Right renal pelvis (tissue), 4 donors: ENCODE data around the gene GRK5. TPM values are rescaled to one million over a fixed set of nuclear protein-coding genes. Genes with fewer than 3 reads are reported as not detected.

Experiments used
- DNase-seq, 4 donors: peaks; one replicate each; pipeline ENCODE4 v3.0.0-alpha.2; 2013; ENCODE audit warnings: low read depth in 4 of 4, low spot score in 3 of 4, missing footprints in 1 of 4
- polyA plus RNA-seq, 4 donors: library from polyadenylated mRNA; unstranded; fragments of 120-200 nt; gene quantifications; one replicate each; pipeline ENCODE4 v1.2.1, GENCODE V29; 2013; ENCODE audit not compliant: insufficient read length in 4 of 4

GRK5 gene
- polyA plus RNA-seq, 4 donors: 16.9 to 20.1 (median 18.5) TPM

DNA sequence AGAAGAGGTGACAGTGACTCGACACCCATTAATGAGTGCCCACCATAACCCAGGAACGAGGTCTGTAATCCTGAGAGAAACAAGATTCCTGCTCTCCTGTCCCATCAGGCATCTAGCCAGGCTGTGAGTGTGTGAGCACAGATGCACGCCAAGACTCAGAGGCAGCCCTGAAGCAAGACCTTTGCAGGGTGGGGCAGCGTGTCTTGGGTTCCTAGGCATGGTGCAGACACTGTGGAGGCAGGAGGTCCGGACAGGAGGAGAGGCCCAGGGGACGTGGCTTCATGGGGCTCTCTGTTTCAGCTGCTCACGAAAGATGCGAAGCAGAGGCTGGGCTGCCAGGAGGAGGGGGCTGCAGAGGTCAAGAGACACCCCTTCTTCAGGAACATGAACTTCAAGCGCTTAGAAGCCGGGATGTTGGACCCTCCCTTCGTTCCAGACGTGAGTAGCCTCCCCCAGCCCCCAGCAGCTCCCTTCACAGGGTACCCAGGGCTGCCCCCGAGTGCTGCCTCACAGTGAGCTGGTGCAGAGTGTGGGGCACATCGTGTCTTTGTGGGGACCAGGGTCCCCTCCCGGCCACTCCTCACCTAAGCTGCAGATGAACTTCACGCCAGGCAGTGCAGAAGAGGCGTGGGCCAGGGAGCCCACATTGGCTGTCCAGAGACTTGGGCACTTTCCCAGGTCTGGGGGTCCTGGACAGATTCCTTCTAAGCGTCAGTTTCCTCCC lies 240.6 kb downstream of the GRK5 start:
- DNase-seq: no peak

DNA sequence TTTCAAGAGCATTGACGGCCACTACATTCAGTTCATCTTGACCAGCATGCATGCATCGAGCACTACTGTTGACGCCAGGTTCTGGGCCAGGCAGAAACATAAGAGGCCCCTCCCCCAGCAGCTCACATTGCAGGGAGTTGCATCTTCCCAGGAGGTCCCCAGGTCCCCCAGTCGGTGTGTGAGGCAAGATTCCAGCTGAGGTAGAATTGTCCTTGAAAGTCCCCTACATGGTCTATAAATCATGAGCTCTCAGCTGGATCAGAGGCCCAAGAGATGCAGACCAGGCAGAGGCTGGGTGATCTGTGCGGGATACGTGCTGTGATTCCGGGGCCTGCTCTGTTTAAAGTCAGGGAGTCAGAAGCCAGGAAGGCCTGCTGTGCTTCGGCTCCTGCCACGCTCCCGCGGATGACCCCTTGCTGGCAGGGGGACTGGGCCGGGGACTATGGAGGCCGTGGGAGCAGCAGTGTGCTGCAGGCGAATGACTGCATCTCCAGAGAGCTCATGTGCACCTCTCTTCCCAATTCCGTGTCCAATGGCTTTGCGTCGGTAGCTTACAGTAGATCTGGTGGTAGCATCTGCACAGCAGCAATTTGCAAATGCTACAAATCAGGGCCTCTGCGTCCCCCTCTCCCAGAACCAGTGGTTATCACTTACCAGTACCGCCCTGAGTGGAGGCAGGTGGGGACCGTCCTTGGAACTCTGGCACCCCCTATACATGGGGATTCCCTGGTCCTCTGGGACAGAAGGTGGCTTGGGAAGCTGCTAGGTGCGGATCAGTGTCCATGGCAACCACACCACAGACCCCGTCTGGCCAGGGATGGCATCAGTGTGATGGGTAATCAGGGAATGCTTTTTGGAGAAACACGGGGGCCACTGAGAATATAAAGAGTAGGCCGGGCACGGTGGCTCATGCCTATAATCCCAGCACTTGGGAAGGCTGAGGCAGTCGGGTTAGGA lies 241.5 kb downstream of the GRK5 start:
- DNase-seq: no peak

DNA sequence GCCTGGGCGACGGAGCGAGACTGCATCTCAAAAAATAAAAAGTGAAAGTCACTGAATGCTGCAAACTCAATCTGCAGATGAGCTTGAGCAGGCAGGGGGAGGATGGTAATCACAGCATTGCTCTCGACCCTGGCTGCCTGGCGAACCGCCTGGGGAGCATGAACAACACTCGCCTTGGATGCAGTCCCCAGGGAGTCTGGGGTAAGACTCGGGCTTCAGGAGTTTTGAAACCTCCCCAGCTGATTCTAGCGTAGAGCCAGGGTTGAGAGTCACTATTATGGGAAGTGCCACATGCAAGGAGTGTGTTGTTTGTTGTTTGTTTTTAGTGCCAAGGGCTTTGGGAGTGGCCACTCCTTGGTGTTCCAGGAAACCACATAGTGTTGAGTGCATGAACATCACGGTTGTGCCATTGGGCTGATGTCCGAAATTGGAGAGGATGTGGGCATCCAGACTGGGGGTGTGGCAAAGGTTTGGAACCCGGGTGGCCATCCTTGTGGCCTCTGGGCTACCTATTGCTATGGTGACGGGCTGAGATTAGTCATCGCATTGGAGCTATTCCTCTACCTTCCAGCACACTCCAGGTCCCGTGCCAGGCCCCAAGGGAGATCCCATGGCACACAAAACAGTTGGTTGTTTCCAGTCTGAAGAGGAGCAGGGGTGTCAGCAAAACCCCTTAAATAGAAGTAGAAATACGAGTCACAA lies 242.5 kb downstream of the GRK5 start:
- no peak for DNase-seq

DNA sequence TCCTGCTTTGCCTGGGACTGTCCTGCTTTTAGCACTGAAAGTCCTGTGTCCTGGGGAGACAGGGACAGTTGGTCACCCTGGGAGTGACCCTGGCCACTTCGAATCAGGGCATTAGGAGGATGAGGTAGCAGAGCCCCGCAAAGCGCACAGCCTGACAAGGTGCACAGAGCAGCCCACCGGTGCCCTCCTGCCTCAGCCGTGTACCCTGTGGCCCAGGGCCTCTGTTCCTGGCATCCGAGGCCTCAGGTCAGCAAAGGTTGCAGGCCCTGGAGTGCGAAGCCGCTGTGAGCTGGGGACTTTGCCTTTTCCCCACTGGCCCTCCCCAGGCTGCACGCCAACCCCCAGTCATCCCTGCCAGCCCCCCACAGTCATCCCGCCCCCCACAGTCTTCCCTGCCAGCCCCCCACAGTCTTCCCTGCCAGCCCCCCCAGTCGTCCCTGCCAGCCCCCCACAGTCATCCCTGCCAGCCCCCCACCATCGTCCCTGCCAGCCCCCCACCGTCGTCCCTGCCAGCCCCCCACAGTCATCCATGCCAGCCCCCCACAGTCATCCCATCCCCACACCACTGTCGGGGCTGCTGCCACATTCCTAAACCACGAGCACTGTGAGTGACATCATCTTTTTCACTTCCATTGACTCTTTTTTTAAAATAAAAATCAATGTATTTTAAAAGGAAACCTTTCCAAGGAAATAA lies 243.4 kb downstream of the GRK5 start:
- no peak for DNase-seq

DNA sequence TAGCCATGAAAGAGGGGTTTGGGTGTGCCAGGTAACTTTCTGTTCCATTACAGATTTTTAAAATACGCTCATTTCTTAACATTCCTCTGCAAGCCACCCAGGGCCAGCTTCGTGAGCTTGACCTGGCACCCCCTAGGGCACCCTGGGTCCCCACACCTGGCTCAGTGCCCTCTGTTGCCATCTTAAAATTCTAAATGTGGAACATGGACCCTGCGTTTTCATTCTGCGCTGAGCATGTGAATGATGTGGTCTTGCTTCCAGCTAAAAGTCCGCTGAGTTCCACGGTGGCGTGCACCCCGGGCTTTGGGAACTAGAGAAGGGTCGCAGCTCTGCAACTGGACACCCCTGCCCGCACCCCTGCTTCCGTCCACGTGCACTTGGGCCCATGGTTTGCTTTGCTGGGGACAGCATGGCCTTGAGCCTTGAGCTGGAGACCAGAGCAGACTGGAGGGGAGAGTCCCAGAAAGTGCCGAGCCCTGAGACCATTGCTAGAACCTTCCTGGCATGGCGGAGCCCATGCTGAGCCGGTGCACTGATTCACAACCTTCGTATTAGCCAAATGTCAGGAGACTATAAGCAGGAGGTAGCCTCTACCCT lies 244.0 kb downstream of the GRK5 start:
- no peak for DNase-seq

DNA sequence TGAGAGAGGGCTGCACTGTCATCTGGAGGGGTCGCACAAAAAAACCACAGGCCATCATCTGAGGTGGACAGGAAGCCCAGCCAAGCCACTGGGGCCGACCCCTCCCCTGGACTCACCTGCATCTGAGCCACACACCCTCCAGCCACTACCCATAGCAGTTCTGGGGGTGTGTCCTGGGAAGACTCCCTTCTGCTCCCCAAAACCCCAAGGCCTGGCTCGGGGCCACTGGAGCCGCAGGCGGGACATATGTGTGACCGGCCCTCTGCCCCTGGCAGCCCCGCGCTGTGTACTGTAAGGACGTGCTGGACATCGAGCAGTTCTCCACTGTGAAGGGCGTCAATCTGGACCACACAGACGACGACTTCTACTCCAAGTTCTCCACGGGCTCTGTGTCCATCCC lies 245.0 kb downstream of the GRK5 start:
- no peak for DNase-seq

DNA sequence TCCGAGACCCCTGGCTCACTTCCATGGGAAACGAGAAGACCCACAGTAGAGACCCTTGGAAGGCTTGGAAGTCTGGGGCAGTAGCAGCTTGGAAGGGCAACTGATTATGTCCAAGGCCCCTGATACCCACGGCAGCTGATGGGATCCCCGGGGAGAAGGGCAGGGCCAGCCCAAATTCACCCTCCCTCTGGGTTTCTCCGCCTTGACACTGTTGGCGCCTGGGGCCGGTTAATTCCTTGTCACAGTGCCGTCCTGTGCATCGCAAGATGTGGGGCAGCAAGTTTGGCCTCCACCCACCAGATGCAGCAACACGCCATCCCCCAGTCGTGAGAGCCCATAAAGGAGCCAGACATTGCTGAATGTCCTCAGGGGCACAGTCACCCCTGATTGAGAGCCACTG lies 245.9 kb downstream of the GRK5 start:
- DNase-seq: no peak

DNA sequence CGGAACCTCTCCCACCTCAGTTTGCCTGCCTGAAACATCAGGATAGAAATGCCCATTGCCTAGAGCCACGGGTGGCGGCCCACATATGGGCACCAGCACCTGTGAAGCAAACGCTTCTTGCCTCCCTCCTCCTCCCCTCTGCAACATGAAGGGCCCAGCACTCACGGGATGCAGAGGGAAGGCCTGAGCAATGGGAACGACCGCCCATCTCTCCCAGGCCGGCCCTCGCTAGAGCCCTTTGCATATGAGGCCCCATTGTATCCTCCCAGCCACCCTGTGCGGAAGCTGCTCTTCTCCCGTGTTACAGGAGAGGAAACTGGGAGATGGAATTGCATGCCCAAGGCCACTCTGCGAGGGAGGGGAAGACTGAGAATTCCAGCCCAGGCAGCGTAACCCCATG lies 246.9 kb downstream of the GRK5 start:
- no peak for DNase-seq

DNA sequence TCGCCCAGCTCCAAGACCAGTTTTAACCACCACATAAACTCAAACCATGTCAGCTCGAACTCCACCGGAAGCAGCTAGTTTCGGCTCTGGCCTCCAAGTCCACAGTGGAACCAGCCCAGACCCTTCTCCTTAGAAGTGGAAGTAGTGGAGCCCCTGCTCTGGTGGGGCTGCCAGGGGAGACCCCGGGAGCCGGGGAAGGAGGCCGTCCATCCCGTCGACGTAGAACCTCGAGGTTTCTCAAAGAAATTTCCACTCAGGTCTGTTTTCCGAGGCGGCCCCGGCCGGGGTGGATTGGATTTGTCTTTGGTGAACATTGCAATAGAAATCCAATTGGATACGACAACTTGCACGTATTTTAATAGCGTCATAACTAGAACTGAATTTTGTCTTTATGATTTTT lies 247.6 kb downstream of the GRK5 start:
- DNase-seq: no peak

DNA sequence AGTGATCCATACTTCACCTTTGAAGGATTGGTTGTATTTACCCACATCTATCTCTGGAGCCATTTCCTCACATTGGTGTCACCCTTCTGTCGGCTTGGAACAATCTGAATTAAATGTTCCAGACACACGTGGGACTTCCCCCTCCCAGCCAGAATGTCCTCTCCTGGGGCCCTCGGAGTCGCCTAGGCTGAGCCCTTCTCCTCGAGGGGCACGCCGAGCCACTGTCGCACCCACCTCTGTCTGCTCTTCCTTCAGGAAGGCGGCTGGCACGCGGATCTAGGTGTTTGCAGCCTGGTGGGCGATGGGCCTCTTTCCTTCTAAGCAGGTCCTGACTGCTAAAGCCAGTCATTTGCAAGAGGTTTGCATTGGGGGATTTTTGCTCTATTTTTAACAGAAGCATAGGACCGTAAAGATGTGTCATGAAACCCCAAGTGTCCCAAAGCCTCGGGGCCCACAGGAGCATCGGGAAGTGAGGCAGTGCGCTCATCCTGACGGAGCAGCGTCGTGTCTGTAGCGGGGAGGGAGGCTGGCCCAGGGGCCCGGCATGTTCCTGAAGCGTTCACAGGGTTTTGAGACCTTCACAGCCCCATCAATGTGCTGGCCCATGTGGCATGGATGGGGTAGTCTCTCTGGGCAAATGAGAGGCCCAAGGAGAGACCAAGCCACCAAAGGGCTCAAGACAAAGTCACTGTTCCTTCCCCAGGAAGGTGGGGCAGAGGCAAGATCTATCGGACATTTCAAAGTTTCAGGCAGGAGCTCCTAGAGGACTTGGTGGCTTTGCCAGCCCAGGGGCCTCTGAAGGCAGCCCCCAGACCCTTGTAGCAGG lies 248.5 kb downstream of the GRK5 start:
- no peak for DNase-seq

DNA sequence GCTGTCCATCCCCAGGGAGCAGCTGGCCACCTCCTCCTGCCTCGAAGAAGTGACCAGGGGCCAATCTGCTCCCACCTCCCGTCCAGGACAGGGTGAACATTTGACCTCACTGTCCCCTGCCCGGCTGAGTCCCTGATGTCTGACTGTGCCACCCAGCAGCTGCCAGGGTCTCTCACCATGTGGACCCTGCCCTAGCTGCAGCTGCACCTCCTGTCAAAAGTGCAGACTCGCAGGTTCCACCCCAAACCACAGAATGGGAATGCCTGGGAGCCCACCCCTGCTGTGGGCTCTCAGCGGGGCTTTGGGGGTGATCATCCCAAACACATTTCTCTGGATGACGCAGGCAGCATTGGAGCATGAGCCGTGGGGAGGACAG lies 249.1 kb downstream of the GRK5 start:
- DNase-seq: no peak

DNA sequence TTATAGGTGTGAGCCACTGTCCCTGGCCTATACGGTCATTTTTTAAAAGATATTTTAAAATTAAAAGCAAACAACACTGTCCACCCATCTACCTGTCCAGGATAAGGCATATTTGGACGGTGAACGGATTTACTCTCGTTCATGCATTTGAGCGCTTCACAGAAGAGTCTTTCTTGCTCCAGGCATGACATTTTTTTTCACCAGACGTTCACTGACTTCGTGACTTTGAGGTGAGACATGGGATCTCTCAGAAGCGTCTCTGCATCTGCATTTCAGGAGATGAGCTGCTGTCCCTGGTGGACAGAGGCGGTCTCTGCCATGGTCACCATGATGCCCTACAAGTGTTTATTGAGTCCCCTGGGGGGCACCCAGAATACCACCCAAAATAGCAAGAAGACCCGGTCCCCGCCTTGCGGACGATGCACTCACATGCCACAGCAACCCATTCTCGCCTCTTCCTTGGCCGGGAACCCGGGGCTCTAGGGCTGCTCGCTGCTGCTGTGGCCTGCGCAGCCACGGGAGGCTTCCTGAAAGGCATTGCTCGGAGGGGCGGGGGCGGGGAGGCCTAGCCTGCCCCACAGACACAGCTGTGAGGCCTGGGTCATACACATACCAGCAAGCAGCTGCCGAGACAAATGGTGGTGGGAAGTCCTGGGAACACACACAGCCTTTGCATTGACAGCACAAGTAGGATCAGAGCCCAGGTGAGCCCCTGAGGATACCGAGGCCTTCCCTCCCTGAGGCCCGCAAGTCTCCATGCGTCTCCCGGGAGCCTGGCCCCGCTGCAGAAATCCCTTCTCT lies 250.8 kb downstream of the GRK5 start:
- no peak for DNase-seq

DNA sequence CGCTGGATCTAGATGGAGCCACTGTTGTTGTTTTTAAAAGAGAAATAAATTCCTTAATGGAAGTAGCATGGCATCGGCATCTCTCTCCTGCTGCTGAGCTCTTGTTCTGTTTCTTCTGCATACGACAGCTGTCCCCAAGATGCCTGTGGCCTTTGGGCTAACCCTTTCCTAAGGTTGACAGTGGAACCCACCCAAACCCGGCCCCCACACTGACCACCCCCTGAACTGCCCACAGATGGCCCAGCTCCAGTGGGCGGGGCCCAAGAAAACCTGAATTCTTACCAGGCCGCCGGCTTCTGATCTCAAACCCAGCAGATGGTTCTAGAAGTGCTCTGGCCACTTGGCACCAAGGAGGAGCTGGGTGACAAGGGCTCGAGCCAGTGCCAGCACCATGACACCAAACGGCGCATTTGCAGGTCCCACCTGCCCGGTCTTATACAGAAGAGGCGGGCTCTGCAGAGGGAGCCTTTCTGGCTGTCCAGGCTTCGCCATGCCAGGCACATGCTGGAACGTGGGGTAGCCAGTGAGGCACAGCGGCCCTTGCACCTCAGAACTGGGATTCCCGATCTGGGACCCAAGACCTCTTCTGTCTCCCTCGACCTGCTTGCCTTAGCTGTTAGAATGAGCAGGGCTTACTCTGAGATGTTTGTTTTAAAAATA lies 252.4 kb downstream of the GRK5 start:
- DNase-seq: no peak

DNA sequence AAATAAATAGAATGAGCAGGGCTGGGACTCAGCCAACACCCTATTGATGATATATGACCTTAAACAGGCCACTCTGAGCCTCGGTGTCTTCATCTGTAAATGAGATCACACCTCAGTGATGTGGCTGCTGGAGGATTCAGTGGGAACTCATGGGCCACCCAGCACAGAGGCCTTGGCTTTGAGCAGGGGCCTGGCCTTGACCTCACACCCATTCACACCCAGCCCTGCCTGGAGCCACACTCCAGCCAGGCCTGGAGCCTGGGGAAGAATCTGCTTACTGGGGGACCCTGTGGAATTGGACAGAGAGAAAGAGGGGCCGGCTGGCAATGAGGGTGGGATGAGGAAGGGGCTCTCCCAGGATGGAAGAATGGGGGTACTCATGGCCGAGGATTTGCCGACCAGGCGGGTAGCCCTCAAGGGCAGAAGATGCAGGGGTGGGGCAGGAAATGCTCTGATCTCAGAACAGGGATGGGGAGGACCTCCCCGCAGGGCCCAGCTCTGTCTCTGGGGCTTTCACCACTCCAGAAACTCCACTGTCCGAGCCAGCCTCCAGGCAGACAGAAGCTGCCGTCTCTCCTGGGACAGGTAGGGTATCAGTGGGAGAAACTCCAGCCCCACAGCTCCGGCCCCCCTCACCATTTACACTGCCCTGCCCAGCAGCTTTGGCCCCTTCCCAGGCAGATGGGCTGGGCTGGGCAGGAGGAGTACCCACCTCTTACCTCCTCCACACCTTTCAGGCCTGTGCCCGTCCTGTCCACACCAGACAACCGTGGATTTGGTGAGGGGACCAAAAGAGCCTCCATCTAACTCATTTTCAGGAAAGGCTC lies 253.2 kb downstream of the GRK5 start:
- DNase-seq: no peak

DNA sequence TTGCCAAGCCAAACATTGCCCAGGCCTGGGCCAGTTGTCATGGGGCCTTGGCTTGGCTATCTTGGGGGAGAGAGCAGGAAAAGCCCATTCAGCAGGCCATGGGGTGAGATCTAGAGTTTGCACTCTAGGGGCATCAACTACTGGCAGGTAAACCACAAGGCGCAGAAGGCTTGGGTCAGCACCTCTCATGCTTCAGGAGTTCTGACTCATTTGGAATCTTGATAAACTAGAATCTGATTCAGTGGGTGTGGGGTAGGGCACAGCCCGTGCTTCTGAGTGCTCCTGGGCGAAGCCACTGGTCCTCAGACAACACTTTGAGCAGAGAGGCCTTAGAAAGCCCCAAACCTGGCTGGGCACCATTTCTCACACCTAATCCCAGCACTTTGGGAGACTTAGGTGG lies 254.0 kb downstream of the GRK5 start:
- no peak for DNase-seq

DNA sequence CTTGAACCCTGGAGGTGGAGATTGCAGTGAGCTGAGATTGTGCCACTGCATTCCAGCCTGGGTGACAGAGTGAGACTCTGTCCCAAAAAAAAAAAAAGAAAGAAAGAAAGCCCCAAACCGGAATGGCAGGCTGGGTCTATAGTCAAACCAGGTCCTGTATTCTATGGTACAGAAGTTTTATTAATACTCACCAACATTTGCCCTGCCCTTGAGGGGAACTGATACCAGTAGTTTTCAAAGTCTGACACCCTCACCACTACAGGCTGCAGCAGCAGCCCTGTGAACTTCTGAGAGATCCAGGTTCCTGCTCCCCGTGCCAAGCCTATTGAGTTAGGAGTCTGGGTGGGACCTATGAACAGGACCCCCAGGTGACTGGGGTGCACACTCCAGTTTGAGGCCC lies 254.6 kb downstream of the GRK5 start:
- no peak for DNase-seq

DNA sequence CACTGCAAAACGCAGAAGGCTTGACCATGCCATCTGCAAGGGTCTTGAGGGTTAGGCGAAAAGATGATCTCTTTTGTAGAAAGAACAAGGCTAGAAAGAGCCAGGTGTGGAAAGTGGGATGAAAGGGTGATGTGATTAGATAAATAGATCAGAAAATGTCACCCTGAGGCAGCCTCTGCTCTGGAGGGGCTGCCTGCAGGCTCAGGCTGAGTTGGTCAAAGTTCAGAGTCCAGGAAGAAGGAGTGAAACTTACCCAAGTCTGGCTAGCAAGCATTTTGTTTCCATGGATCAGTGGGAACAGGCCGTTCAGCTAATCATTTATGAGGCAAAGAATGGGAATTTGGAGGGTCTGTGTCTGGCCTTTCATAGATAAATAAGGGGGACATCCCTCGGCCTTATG lies 255.4 kb downstream of the GRK5 start:
- DNase-seq: no peak
